Measurements from ENCODE around the gene TRERF1. TPM values are rescaled to one million over a fixed set of nuclear protein-coding genes. Genes with fewer than 3 reads are reported as not detected.

Gene TRERF1
- total and polyA plus RNA-seq, 7 donors, result 0.21 to 0.99 (median 0.44) TPM

DNA sequence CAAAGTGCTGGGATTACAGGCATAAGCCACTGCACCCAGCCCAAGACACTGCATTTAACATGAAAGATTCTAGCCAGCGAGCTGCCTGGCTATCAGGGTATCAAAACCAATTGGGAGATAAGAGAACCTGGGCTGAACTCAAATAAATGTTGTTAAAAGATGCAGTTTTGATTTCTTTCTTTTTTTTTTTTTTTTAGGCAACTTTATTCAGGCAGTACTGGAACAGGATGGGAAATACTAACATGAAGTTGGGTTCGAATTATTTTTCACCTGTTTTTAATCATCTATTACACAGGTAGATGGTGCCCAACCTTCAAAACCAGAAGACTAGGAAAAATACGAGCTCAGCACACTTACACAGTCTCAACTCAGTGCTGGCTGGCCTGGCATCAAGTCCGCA is 63.7 kb downstream of the TRERF1 start:
- H3K4me3 ChIP-seq, result no peak overlapping the region
- DNase-seq, result no peak
- no peak overlapping the region for H3K27ac ChIP-seq
- TF ChIP-seq, protein P1, sequence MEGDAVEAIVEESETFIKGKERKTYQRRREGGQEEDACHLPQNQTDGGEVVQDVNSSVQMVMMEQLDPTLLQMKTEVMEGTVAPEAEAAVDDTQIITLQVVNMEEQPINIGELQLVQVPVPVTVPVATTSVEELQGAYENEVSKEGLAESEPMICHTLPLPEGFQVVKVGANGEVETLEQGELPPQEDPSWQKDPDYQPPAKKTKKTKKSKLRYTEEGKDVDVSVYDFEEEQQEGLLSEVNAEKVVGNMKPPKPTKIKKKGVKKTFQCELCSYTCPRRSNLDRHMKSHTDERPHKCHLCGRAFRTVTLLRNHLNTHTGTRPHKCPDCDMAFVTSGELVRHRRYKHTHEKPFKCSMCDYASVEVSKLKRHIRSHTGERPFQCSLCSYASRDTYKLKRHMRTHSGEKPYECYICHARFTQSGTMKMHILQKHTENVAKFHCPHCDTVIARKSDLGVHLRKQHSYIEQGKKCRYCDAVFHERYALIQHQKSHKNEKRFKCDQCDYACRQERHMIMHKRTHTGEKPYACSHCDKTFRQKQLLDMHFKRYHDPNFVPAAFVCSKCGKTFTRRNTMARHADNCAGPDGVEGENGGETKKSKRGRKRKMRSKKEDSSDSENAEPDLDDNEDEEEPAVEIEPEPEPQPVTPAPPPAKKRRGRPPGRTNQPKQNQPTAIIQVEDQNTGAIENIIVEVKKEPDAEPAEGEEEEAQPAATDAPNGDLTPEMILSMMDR (IDR thresholded peaks at IDR 0.05), result no peak
- intact Hi-C loops (cut with DNase I), result no loop called here
- 69 to 77% (median 73%) methylated on average over 4 of the region's 4 CpGs for WGBS, 3 donors
- H3K27me3 ChIP-seq (ENCODE audit: insufficient read depth in 3 of 3, low read length in 2 of 3), result no peaks in the 10 kb centered on the region
- no peaks in the 10 kb centered on the region for H3K4me1 ChIP-seq
- H3K9me3 ChIP-seq, result no peaks in the 10 kb centered on the region
- H3K36me3 ChIP-seq (ENCODE audit: insufficient read depth in 1 of 2, low read depth in 1 of 2), result no peaks in the 10 kb centered on the region
- no peak for ATAC-seq

DNA sequence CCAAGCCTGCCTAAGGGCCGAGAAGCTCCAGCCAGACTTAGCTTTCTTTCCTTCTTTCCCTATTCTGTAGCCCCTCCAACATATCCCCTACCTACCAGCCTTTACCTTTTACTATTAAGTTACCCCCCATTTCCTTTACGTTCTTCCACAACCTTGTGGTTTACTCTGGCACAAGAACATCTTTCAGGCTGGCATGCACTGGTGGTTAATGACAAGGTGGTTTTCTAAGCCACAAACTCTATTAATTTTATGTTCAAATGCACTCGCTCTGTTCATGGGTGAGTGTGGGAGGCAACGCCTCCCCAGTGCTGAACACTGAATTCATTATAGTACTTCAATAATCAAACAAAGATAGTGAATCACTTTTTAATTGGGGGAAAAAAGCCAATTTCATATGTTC is 64.4 kb downstream of the TRERF1 start:
- Histone ChIP-seq H3K9me3 (no peaks in the 10 kb centered on the region), H3K27ac (no peak overlapping the region), H3K4me3 (no peak overlapping the region), H3K27me3 (ENCODE audit: insufficient read depth in 3 of 3, low read length in 2 of 3) (no peaks in the 10 kb centered on the region), H3K4me1 (no peaks in the 10 kb centered on the region), H3K36me3 (ENCODE audit: insufficient read depth in 1 of 2, low read depth in 1 of 2) (no peaks in the 10 kb centered on the region)
- TF ChIP-seq, protein P1 (IDR thresholded peaks at IDR 0.05), result no peak
- intact Hi-C loops (cut with DNase I), result no loop called here
- ATAC-seq (no peak), DNase-seq (no peak)
- WGBS, 3 donors, result 89 to 94% (median 92%) methylated on average over 4 of the region's 4 CpGs

DNA sequence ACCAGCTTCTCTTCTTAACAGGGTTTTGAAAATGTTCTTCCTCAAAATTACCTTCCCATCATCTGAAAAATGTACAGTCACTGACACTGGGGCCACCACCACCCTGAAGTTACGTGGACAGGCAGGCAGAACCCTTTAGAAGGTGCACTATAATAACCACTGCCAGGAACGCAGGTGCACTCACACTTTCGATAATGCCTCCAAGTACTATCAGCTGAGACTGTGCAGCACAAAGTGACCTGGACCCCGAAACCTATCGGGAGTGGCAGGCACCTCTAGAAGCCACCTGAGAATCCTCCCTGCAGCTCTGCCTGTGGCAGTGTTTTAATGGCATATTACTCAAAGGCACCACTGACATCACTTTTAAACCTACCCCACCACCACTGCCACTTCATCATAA is 66.4 kb downstream of the TRERF1 start:
- DNase-seq (no peak), ATAC-seq (no peak)

DNA sequence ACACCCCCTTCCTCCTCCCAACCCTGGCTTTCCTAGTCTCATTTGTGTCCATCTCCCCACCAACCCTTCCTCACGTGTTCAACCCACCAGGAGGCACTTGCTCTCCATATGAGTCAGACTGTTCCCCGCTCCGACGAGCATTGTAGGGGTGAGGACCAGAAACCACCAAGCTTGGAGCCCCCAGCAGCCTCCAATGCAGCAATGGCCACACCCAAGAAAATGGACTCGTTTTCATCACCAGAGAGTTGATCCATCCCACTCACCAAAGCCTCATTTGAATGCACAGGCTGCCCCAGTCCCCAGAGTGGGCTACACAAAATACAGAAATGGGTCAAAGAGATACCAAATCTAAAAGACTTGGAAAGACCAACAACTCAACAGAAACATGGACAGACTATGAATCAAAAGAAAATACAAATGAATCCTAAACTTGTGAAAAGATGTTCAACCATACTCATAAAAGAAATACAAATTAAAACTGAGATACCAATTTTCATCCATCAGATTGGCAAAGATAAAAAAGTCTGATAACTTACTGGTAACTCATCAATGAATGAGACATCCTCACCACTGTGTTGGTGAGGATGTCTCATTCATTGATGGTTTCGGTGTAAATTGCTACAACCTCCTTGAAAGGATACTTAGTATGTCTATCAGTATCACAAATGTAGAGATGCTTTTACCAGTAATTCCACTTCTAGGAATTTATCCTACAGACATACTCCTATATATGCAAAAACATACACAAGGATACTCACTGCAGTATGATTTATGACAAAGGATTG is 68.1 kb downstream of the TRERF1 start:
- Histone ChIP-seq H3K27me3 (ENCODE audit: insufficient read depth in 3 of 3, low read length in 2 of 3) (no peaks in the 10 kb centered on the region), H3K9me3 (no peaks in the 10 kb centered on the region), H3K4me1 (no peaks in the 10 kb centered on the region), H3K4me3 (no peak overlapping the region), H3K36me3 (ENCODE audit: insufficient read depth in 1 of 2, low read depth in 1 of 2) (no peaks in the 10 kb centered on the region), H3K27ac (no peak overlapping the region)
- DNase-seq (no peak), ATAC-seq (no peak)
- TF ChIP-seq, protein P1 (IDR thresholded peaks at IDR 0.05), result no peak
- WGBS, 3 donors, result 75 to 86% (median 79%) methylated on average over 6 of the region's 6 CpGs
- intact Hi-C loops (cut with DNase I), result no loop called here

More for the DNA sequence above, 66.4 kb downstream of the TRERF1 start:
- TF ChIP-seq, protein P1 (IDR thresholded peaks at IDR 0.05), result no peak
- H3K4me3 ChIP-seq, result no peak overlapping the region
- no peaks in the 10 kb centered on the region for H3K9me3 ChIP-seq
- H3K36me3 ChIP-seq (ENCODE audit: insufficient read depth in 1 of 2, low read depth in 1 of 2), result no peaks in the 10 kb centered on the region
- no peaks in the 10 kb centered on the region for H3K4me1 ChIP-seq
- intact Hi-C loops (cut with DNase I), result no loop called here
- 90 to 95% (median 93%) methylated on average over 5 of the region's 5 CpGs for WGBS, 3 donors
- H3K27me3 ChIP-seq (ENCODE audit: insufficient read depth in 3 of 3, low read length in 2 of 3), result no peaks in the 10 kb centered on the region
- H3K27ac ChIP-seq, result no peak overlapping the region

DNA sequence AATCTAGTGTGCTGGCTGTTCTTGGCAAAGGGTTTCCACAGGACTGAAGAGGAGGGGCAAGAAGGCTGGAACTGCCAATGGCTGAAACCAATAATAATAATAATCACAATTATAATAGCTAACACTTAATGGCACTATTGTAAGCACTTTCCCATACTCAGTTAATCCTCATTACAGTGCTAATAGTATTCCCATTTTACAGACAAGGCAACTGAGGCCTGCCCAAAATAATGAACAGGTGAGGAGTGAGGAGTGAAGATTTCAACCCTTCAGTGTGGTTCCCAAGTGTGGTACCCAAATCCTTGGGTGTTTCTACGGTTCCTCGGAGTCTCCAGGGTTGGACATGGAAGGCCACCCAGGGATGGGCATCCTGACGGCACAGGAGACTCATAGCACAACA is 69.9 kb downstream of the TRERF1 start:
- H3K27me3 ChIP-seq (ENCODE audit: insufficient read depth in 3 of 3, low read length in 2 of 3), result no peaks in the 10 kb centered on the region
- intact Hi-C loops (cut with DNase I), result no loop called here
- no peak overlapping the region for H3K4me3 ChIP-seq
- 93 to 97% (median 96%) methylated on average over 3 of the region's 3 CpGs for WGBS, 3 donors
- H3K9me3 ChIP-seq, result no peaks in the 10 kb centered on the region
- no peak overlapping the region for H3K27ac ChIP-seq
- no peak for ATAC-seq
- TF ChIP-seq, protein P1 (IDR thresholded peaks at IDR 0.05), result no peak
- H3K36me3 ChIP-seq (ENCODE audit: insufficient read depth in 1 of 2, low read depth in 1 of 2), result no peaks in the 10 kb centered on the region
- no peak for DNase-seq
- H3K4me1 ChIP-seq, result no peaks in the 10 kb centered on the region
